HG02798 (cell line): ENCODE data around the gene RNF25.

Experiments
- ATAC-seq: cut with Tn5 transposase; IDR thresholded peaks from one replicate; pipeline ENCODE4 v1.9.1; 2021; ENCODE audit warnings: mild to moderate bottlenecking; ENCODE audit not compliant: unreplicated experiment, poor library complexity

The RNF25 gene

DNA sequence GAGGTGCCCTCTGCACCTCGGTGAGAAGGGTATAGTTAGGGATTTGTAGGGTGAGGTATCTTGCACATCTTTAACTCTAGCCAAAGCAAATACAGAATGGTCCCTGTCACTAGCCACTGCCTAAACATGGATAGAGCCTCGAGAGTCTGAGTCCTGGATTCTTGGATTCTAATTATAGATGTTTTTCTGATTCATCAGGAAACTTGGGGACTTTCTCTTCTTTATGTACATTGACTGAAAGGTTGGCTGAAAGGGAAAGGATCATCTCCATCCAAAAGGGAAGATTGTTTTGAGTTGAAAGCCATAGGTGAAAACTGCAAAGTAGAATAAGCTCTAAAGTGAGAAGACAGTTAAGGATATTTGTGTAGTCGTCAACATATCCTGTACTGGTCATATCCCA is 8.3 kb upstream of the RNF25 start:
- ATAC-seq = no peak

GRCh38 chr2:218679119-218679518 is 7.3 kb upstream of the RNF25 start:
- ATAC-seq = no peak

GRCh38 chr2:218671097-218671653 is 627 bp downstream of the RNF25 start:
- ATAC-seq = no peak

- no peak for ATAC-seq
Measured at GRCh38 chr2:218664653-218665052, 7.1 kb downstream of the RNF25 start.

GRCh38 chr2:218663901-218664300 is 7.9 kb downstream of the RNF25 start:
- no peak for ATAC-seq

DNA sequence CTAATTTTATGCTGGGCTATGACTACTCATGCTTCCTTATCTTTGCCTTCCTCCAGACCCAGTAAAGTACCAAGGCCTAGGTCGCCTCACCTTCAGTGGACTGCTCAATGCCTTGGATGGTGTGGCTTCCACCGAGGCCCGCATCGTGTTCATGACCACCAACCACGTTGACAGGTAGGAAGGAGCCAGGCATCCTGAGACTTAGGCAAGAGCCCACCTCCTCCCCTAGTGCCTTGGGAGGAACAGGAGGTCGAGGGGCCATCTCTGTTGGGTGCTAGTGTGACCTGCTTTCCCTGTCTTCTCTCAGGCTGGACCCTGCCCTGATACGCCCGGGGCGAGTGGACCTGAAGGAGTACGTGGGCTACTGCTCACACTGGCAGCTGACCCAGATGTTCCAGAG is 9.0 kb downstream of the RNF25 start:
- ATAC-seq = no peak

DNA sequence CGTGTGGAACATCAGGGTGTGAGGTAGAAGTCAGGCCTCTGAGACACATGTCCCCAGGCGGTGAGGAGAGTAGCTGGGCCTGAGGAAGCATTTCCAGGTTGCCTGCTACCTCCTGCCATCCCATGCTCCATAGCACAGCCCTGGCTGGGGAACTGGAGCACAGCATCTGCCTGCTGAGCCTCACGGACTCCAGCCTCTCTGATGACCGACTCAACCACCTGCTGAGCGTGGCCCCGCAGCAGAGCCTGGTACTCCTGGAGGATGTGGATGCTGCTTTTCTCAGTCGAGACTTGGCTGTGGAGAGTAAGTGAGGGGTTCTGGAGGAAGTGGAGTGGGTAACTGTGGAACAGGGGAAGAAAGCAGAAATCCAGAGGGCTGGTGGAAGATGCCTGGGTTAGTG is 9.4 kb downstream of the RNF25 start:
- ATAC-seq = no peak

DNA sequence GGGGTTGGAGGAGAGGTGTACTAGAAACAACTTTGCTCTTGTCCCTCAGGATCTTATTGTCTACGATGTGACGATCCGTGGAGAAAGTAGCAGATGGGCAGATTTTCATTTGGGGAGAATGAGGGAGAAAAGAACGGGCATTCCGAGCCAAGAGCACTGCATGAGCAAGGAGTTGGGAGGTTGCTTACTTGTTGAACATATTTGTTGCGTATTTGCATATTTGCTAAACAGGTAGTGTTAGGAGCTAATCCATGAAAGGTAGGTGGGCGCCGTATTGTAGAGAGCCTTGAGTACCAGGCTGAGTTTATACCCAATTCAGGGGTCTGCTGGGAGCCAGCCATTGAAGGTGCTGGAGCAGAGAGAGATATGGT is 11.8 kb downstream of the RNF25 start:
- ATAC-seq = no peak

- ATAC-seq = peak; percentile 95
Measured at GRCh38 chr2:218659258-218659987, 12.4 kb downstream of the RNF25 start, which contains the start of the genes BCS1L and ZNF142. TSS of gene BCS1L (plus strand) at chr2:218659683. CDS start at chr2:218660988, 1,305 bp downstream. TSS of gene ZNF142 (minus strand) at chr2:218659623. CDS start at chr2:218656429, 3,194 bp downstream.

DNA sequence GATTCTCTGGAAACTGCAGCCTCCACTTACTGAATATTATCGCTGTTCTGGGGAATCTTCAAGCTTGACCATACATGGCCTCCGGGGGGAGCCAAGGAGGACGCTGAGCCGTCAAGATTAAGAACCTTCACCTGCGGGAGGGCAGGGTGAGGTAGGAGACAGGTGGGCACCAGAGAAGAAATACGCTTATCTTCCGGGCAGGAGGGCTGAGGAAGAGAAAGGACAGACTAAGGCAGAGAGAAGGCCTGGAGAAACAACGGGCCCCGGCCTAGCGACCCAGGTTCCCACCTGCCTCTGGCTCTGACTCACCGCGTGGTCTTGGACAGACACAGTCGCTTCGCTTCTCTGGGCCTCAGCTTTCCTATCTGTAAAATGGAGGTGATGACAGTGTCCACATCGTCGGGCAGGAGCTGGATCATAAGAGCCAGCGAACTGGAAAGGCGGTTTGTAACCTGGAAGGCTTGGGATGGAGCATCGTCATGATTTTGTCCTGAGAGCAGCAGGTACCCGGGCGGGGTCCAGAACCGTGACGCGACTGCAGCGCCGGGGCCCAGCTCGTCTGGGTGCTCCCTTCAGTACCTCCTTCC is 13.0 kb downstream of the RNF25 start:
- ATAC-seq = peak; percentile 36

DNA sequence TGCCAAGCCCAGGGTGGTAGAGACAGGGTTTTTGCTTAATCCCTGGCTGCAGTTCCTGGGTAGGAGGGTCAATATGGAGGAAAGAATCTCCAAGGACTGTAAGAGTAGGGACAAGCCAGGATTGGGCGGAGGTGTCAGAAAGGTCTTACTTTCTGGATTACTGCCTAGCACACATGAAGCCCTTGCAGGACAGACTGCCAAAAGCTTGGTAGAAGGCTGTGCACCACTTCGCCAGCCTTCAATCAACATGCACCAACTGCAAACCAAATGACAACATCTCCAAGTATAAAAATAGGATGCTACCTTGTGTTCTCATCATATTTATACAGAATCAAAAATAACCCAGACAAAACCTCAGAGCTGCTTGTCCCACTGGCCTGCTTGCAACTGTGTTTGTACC is 16.1 kb downstream of the RNF25 start:
- ATAC-seq = no peak

DNA sequence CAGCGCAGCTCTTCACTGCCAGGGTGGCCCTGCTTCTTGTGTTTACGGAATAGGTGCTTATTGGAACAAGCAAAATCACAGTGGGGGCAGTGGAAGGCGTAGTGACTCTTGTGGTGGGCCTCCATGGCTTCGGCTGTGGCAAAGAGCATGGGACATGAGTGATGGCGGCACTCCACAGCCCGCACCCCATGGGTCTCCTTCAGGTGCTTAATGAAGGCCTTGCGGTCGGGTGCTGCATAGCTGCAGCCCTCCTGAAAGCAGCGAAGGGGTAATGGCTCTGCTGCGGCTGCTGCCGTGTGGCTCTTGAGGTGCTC is 23.1 kb downstream of the RNF25 start:
- no peak for ATAC-seq

DNA sequence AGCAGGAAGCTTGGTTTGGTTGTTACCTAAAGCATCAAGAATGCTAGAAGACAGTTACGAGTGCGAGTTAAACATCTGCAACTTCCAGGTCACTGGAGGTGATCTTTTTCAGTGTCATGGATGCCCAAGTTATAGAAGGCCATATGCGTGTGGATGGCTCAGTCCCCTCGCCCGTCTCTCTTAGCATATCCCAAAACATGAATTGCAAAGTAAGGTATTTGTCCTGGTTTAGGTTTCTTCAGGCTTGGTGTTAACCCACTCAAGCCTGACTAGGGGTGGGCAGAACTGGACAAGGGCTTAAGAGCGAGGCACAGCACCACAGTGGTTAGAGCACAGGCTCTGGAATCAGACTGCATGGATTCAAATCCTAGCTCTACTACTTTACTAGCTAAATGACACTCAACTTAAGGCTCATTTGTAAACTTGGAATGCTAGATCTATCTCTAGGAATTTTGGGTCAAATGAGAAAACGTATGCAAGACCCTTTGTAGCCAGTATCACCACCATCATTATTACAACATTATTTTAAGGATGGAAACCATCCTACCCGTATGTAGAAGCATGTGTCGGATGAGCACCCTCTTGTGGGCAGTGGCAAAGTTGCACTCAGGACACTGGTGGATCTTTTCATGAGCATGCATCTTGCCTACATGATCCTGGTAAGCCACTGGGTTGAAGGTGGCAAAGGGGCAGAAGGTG is 23.6 kb downstream of the RNF25 start:
- peak; percentile 57 for ATAC-seq

- ATAC-seq = no peak
Measured at GRCh38 chr2:218645126-218645525, 26.7 kb downstream of the RNF25 start.

DNA sequence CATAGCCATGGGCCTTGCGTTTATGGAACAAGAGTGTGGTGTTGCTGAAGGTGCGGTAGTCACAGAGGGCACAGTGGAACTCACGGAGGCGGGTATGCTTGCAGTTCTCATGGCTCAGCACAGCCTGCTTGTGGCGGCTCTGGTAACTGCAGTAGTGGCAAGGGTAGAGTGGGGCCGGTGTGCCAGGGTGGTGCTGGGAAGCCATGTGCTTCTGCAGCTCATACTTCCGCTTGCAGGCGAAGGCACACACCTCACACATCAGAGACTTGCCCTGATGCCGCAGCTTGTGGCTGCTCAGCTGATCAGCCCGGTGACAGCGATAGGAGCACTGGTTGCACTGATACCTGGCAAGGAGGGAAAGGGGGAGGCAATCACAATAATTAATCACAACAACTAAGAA is 27.1 kb downstream of the RNF25 start:
- ATAC-seq = no peak

- no peak for ATAC-seq
Measured at GRCh38 chr2:218643751-218644310, 28.0 kb downstream of the RNF25 start.

- no peak for ATAC-seq
Measured at GRCh38 chr2:218642786-218643185, 29.0 kb downstream of the RNF25 start.

- ATAC-seq = no peak
Measured at GRCh38 chr2:218642121-218642656, 29.6 kb downstream of the RNF25 start.

DNA sequence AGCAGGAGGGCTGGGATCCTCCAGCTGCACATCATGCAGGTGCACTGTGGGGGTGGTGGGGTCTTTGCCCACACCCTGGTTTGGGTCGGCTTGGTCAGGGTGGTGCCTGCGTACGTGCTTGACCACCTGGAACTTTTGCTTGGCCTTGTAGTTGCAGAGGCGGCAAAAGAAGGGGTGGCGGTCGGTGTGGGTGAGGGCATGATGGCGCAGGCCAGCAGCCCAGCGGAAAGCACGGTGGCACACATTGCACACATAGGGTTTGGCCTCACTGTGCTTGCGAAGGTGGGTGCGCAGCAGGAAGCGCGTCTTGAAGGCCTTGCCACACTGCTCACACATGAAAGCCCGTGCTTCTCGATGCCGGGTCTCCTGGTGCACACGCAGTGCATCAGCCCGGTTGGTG is 33.4 kb downstream of the RNF25 start:
- no peak for ATAC-seq

GRCh38 chr2:218635719-218636118 is 36.1 kb downstream of the RNF25 start:
- ATAC-seq = no peak

GRCh38 chr2:218631837-218632236 is 40.0 kb downstream of the RNF25 start:
- ATAC-seq = no peak
